ENCODE measurements around the gene IQCF5. TPM values are rescaled to one million over a fixed set of nuclear protein-coding genes. Genes with fewer than 3 reads are reported as not detected.
"Not testable (repeated sequence)": the region's sequence is repeated elsewhere in the genome, so short reads cannot be mapped to it uniquely, and the experiment has no call there.

Gene IQCF5
- total RNA-seq, 4 donors from 2014 or later: not detected

DNA sequence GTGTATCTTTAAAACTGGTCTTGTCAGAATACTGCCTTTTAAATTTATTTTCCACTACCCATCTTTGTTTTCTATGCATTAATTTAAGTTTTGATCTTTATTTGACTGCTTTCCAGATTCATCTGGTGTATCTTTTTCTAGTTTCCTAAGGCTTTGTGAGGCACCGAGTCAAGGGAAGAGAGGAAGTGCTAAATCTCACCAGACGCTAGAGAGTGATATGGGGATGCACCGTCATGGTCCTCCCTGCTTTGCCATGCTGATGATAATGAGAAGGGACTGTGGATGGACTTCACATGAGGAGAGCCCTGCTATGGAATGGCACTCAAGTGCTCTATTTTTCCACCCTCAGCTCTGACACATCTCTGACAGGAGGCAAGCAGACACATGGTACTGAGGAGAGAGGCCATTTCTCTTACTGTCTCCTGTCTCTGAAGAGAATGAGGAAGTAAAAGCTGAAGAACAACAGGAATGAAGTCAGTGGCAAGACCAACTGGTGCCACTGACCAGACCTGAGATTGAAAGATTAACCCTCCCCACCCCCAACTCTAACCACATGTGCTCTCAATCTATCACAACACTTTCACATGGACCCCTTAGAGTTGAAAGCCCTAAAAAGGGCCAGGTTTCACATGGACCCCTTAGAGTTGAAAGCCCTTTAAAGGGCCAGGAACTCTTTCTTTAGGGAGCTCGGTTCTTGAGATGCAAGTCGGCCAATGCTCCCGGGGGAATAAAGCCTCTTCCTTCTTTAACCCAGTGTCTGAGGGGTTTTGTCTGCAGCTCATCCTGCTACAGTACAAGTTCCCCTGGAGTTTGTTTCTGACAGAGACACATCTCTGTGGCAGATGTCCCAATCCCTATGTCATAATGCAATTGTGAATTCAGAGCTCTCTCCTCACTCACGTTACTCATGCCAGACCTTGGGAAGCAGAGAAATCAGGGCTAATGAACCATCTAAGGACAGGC, 14.4 kb downstream of the IQCF5 start, which contains the start of gene IQCF2:
TSS of gene IQCF2 (plus strand) at position 913 of the 963 bp plus-strand sequence. CDS start 52 bp downstream, outside the sequence.
- Histone ChIP-seq H3K4me1 (no peaks in the 10 kb centered on the region), H3K4me3 (no peak within 1 kb of the TSS), H3K36me3 (no peaks in the 10 kb centered on the region), H3K27me3 (no peaks in the 10 kb centered on the region), H3K9me3 (no peaks in the 10 kb centered on the region), H3K27ac (no peak within 1 kb of the TSS)
- TF ChIP-seq, protein P1, sequence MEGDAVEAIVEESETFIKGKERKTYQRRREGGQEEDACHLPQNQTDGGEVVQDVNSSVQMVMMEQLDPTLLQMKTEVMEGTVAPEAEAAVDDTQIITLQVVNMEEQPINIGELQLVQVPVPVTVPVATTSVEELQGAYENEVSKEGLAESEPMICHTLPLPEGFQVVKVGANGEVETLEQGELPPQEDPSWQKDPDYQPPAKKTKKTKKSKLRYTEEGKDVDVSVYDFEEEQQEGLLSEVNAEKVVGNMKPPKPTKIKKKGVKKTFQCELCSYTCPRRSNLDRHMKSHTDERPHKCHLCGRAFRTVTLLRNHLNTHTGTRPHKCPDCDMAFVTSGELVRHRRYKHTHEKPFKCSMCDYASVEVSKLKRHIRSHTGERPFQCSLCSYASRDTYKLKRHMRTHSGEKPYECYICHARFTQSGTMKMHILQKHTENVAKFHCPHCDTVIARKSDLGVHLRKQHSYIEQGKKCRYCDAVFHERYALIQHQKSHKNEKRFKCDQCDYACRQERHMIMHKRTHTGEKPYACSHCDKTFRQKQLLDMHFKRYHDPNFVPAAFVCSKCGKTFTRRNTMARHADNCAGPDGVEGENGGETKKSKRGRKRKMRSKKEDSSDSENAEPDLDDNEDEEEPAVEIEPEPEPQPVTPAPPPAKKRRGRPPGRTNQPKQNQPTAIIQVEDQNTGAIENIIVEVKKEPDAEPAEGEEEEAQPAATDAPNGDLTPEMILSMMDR (IDR thresholded peaks at IDR 0.05): no peak
- TF ChIP-seq POLR2A (IDR thresholded peaks at IDR 0.05) (no peak), EP300 (IDR thresholded peaks at IDR 0.05) (no peak)
- WGBS, 2 donors: 73 to 76% methylated on average over 7 of the region's 7 CpGs
- DNase-seq (ENCODE audit: low spot score in 2 of 2): no peak

DNA sequence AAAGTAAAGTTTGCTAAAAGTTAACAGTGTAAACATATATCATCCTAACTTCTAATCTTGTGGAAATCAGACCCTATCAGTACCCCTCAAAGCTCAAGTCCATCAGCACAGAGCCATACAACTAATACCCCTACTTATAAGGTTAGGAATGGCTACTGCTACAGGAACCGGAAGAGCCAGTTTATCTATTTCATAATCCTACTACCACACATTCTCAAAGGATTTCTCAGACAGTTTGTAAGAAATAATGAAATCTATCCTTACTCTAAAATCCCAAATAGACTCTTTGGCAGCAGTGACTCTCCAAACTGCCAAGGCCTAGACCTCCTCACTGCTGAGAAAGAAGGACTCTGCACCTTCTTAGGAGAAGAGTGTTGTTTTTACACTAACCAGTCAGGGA, 20.0 kb downstream of the IQCF5 start:
- not testable (repeated sequence) for H3K4me3 ChIP-seq; H3K4me1 ChIP-seq; DNase-seq (ENCODE audit: low spot score in 2 of 2); H3K36me3 ChIP-seq; H3K27ac ChIP-seq; H3K27me3 ChIP-seq; H3K9me3 ChIP-seq
- WGBS, 2 donors: 87 to 91% methylated on average over 1 of the region's 1 CpG

DNA sequence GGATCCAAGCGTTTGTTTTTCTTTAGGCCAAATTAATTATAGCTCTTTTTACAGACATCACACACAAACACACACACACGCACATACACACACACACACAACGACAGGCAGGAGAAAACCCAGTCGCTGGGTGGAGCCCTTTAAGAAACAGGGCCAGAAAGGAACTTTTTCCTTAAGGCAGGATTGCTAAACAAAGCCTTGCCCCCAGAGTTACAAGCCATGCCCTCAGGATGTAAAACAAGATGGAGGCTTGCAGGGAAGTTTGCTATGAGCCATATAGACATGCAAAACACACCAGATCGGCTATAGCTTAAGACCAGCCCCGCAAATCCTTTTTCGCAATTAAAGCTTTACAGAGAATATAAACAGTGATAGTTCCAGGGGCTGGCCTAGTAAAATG, 30.3 kb downstream of the IQCF5 start:
- no peak for TF ChIP-seq EP300 (IDR thresholded peaks at IDR 0.05)
- TF ChIP-seq, protein P1 (IDR thresholded peaks at IDR 0.05): no peak
- TF ChIP-seq POLR2A (IDR thresholded peaks at IDR 0.05): no peak
- 72 to 79% methylated on average over 7 of the region's 7 CpGs for WGBS, 2 donors

DNA sequence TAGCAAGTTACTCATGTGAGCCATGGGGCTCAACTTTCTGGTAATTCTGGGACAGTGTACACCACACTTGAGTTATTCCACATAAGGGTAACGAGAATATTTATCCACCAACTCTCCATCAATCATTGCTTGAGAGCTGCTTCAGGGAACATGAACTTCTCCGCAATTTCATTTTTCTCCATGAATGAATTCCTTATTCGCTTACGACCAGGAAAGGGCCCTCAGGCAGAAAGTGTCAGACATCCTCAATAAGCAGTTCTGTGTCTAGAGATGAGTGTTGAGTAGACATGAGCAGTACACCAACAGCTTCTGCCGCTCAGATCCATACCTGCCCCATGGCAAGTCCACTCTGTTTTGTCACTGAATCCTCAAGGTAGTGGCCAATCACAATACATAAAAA, 38.8 kb downstream of the IQCF5 start:
- no peak for DNase-seq (ENCODE audit: low spot score in 2 of 2)
- WGBS, 2 donors: 51 to 61% methylated on average over 5 of the region's 5 CpGs
- H3K9me3 ChIP-seq: no peaks in the 10 kb centered on the region
- H3K27me3 ChIP-seq: no peaks in the 10 kb centered on the region
- TF ChIP-seq EP300 (IDR thresholded peaks at IDR 0.05) (no peak), POLR2A (IDR thresholded peaks at IDR 0.05) (no peak)
- TF ChIP-seq, protein P1 (IDR thresholded peaks at IDR 0.05): no peak
- no peaks in the 10 kb centered on the region for H3K4me1 ChIP-seq
- H3K36me3 ChIP-seq: no peaks in the 10 kb centered on the region
- no peak overlapping the region for H3K27ac ChIP-seq
- H3K4me3 ChIP-seq: no peak overlapping the region

More for the DNA sequence above, 30.3 kb downstream of the IQCF5 start:
- H3K4me1 ChIP-seq: no peaks in the 10 kb centered on the region
- no peak for DNase-seq (ENCODE audit: low spot score in 2 of 2)
- H3K27me3 ChIP-seq: no peaks in the 10 kb centered on the region
- H3K36me3 ChIP-seq: no peaks in the 10 kb centered on the region
- peaks cover 0 to 20% (median 0%) of the 10 kb centered on the region in 4 donors for H3K9me3 ChIP-seq
- H3K4me3 ChIP-seq: no peak overlapping the region
- H3K27ac ChIP-seq: no peak overlapping the region

DNA sequence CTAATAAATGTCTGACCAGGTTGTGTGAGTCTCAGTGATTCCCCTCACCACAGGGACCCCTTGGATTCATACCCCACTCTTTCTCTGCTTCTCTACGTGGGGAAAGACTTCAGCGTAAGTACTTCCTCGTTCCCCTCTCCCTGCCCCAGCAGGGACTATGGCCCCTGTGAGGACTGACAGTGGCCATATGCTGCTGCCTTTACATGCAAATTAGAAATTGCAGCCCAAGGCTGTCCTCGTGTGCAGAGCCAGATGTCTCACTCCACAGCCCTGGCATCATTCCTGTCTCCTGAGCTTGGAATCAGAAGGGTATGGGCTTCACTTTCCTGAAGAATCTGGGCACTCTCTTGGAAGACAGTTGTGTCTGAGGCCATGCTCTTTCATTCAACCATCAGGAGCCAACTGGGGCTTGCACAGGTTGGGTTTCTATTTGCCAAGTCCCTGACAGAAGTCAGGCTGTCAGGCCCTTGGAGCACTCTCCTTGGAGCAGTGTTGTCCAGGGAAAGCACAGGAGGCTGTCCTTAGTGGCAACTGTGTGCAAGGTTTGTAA, 44.5 kb downstream of the IQCF5 start:
- Histone ChIP-seq H3K27me3 (no peaks in the 10 kb centered on the region), H3K27ac (no peak overlapping the region), H3K4me3 (no peak overlapping the region), H3K9me3 (peaks cover 0 to 28% (median 0%) of the 10 kb centered on the region in 4 donors), H3K36me3 (no peaks in the 10 kb centered on the region), H3K4me1 (no peaks in the 10 kb centered on the region)
- TF ChIP-seq EP300 (IDR thresholded peaks at IDR 0.05): no peak
- TF ChIP-seq POLR2A (IDR thresholded peaks at IDR 0.05): no peak
- TF ChIP-seq, protein P1 (IDR thresholded peaks at IDR 0.05): no peak
- 54 to 64% methylated on average over 4 of the region's 4 CpGs for WGBS, 2 donors
- no peak for DNase-seq (ENCODE audit: low spot score in 2 of 2)

All from tibial nerve (tissue), 4 donors.